BE2C (cell line): ENCODE results near the gene SURF1.

Experiments used
- DNase-seq: peaks from one replicate; pipeline ENCODE4 v3.0.0-alpha.2; 2020
- H3K27me3 ChIP-seq: fragments of 250-450 bp; sonication (Bioruptor Pico); 2 replicates; pipeline ENCODE4 v1.5.1; 2020; ENCODE audit warnings: mild to moderate bottlenecking
- H3K36me3 ChIP-seq: fragments of 250-450 bp; sonication (Bioruptor Pico); 2 replicates; pipeline ENCODE4 v1.5.1; 2020; ENCODE audit warnings: mild to moderate bottlenecking
- H3K4me1 ChIP-seq: fragments of 250-450 bp; sonication (Bioruptor Pico); 2 replicates; pipeline ENCODE4 v1.5.1; 2020
- H3K4me3 ChIP-seq: 2 replicates; pipeline ENCODE4 v1.5.1; 2011; ENCODE audit warnings: low read depth, low read length
- H3K9me3 ChIP-seq: fragments of 250-450 bp; sonication (Bioruptor Pico); 2 replicates; pipeline ENCODE4 v1.5.1; 2020
- CTCF ChIP-seq: IDR thresholded peaks from 2 replicates; pipeline ENCODE4 v1.5.1; 2012; ENCODE audit warnings: mild to moderate bottlenecking, low read depth, low read length

Gene SURF1

GRCh38 chr9:133369422-133369821 lies 13.1 kb upstream of the SURF1 start:
- H3K27me3 ChIP-seq, result no peaks in the 10 kb centered on the region
- no peak for TF ChIP-seq CTCF
- H3K9me3 ChIP-seq, result no peaks in the 10 kb centered on the region
- DNase-seq, result no peak
- H3K36me3 ChIP-seq, result peaks cover 86% of the 10 kb centered on the region
- no peak overlapping the region for H3K4me3 ChIP-seq
- H3K4me1 ChIP-seq, result peaks cover 25% of the 10 kb centered on the region

GRCh38 chr9:133368249-133368881 lies 12.1 kb upstream of the SURF1 start:
- H3K4me3 ChIP-seq, result no peak overlapping the region; the same call in 1 of the 2 replicates
- peaks cover 25% of the 10 kb centered on the region for H3K4me1 ChIP-seq
- no peak for TF ChIP-seq CTCF
- H3K27me3 ChIP-seq, result no peaks in the 10 kb centered on the region
- H3K9me3 ChIP-seq, result no peaks in the 10 kb centered on the region
- DNase-seq, result peak; percentile 79
- H3K36me3 ChIP-seq, result peaks cover 93% of the 10 kb centered on the region

- no peaks in the 10 kb centered on the region for H3K9me3 ChIP-seq
- H3K36me3 ChIP-seq, result peaks cover 93% of the 10 kb centered on the region
- TF ChIP-seq CTCF, result no peak
- peaks cover 25% of the 10 kb centered on the region for H3K4me1 ChIP-seq
- no peaks in the 10 kb centered on the region for H3K27me3 ChIP-seq
- no peak overlapping the region for H3K4me3 ChIP-seq
- DNase-seq, result no peak
Measured at GRCh38 chr9:133367778-133368177, 11.5 kb upstream of the SURF1 start.

GRCh38 chr9:133367221-133367620 lies 10.9 kb upstream of the SURF1 start:
- H3K4me1 ChIP-seq, result peaks cover 25% of the 10 kb centered on the region
- no peak for TF ChIP-seq CTCF
- no peak for DNase-seq
- peaks cover 93% of the 10 kb centered on the region for H3K36me3 ChIP-seq
- no peaks in the 10 kb centered on the region for H3K27me3 ChIP-seq
- H3K9me3 ChIP-seq, result no peaks in the 10 kb centered on the region
- no peak overlapping the region for H3K4me3 ChIP-seq

- TF ChIP-seq CTCF, result no peak
- H3K4me3 ChIP-seq, result no peak overlapping the region
- H3K27me3 ChIP-seq, result no peaks in the 10 kb centered on the region
- no peak for DNase-seq
- no peaks in the 10 kb centered on the region for H3K9me3 ChIP-seq
- H3K4me1 ChIP-seq, result peaks cover 25% of the 10 kb centered on the region
- peaks cover 93% of the 10 kb centered on the region for H3K36me3 ChIP-seq
Measured at GRCh38 chr9:133366435-133366834, 10.1 kb upstream of the SURF1 start.

GRCh38 chr9:133362359-133363044 lies 6.2 kb upstream of the SURF1 start:
- no peak for DNase-seq
- TF ChIP-seq CTCF, result no peak
- H3K4me1 ChIP-seq, result peaks cover 12% of the 10 kb centered on the region
- no peaks in the 10 kb centered on the region for H3K27me3 ChIP-seq
- H3K4me3 ChIP-seq, result no peak overlapping the region
- peaks cover 91% of the 10 kb centered on the region for H3K36me3 ChIP-seq
- H3K9me3 ChIP-seq, result no peaks in the 10 kb centered on the region
